ENCODE measurements around the gene CA6. TPM values are rescaled to one million over a fixed set of nuclear protein-coding genes. Genes with fewer than 3 reads are reported as not detected.
A peak's percentile ranks its signal among the peaks of the same experiment; 100 is the strongest.

CA6 gene
- total RNA-seq, 1 experiment from 2014 or later = not detected

DNA sequence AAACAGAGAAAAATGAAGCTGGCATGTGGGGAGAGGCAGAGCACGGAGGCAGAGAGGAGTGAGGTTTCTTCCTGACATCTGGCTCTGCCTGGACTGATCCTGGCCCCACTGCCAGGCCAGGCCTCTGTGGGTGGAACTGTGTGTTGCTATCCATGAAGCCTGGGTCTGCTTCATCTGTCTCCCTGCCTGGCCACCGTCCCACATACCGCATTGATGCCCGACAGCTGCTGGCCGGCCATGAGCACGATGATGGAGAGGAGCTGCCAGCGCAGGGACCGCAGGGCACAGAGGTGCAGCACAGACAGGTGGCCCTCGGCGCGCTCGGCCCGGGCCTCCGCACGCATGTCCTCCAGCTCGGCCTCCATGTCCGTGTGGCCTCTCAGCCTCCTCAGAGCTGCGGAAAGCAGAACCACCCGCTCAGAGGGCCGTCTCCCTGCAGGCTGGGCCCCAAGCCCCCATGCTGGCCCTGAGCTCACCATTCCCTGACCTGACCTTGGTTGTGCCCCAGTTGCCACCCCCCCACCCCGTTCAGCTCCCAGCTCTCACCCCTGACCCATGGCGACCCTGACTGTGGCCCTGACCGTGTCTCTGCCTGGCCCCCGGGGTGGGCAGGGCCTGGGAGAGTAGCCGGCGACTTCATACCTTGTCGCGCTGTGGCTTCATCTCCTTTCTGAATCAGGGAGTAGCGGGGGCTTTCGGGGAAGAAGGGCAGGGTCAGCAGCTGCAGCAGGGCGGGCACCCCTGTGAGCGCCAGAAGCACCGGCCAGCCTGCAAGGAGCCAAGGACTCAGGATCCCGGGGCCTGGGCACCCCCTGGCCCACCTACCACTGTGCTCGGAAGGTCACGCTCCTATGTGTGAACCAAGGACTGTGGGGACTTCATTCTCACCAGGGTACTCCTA is 69.1 kb downstream of the CA6 start:
- H3K27ac Mint-ChIP-seq = peak overlapping the region in 1 of 3 experiments; percentile 83; a peak in 2 of 7 replicates
- no peaks in the 10 kb centered on the region for H3K4me1 ChIP-seq (ENCODE audit: insufficient read depth, low read length)
- no CpG with 5 or more reads among the region's 36 CpGs for WGBS (ENCODE audit: extremely low coverage, insufficient read length, low lambda C conversion rate)
- no peak overlapping the region for H3K4me3 Mint-ChIP-seq
- H2AFZ ChIP-seq (ENCODE audit: low read length) = no peak overlapping the region
- TF ChIP-seq, protein P1, sequence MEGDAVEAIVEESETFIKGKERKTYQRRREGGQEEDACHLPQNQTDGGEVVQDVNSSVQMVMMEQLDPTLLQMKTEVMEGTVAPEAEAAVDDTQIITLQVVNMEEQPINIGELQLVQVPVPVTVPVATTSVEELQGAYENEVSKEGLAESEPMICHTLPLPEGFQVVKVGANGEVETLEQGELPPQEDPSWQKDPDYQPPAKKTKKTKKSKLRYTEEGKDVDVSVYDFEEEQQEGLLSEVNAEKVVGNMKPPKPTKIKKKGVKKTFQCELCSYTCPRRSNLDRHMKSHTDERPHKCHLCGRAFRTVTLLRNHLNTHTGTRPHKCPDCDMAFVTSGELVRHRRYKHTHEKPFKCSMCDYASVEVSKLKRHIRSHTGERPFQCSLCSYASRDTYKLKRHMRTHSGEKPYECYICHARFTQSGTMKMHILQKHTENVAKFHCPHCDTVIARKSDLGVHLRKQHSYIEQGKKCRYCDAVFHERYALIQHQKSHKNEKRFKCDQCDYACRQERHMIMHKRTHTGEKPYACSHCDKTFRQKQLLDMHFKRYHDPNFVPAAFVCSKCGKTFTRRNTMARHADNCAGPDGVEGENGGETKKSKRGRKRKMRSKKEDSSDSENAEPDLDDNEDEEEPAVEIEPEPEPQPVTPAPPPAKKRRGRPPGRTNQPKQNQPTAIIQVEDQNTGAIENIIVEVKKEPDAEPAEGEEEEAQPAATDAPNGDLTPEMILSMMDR (conservative IDR thresholded peaks at IDR 0.05) = no peak
- H4K91ac ChIP-seq (ENCODE audit: insufficient read length, low read depth, low read length) = no peak overlapping the region
- no peak overlapping the region for H3K18ac ChIP-seq (ENCODE audit: insufficient read length, low read depth, low read length)
- H3T11ph ChIP-seq (ENCODE audit: low read length) = no peak overlapping the region
- no peak overlapping the region for H2BK120ac ChIP-seq (ENCODE audit: low read depth, low read length, poor library complexity, severe bottlenecking)
- no peak overlapping the region for H4K5ac ChIP-seq (ENCODE audit: insufficient read length, low read depth, low read length)
- H3K9ac ChIP-seq (ENCODE audit: extremely low read depth, insufficient read length, low read length) = no peak overlapping the region
- no peaks in the 10 kb centered on the region for H3K36me3 Mint-ChIP-seq (ENCODE audit: insufficient read depth in 1 of 3, low read depth in 3 of 3)
- H3K14ac ChIP-seq (ENCODE audit: insufficient read depth, low read length) = no peak overlapping the region
- H2BK5ac ChIP-seq (ENCODE audit: insufficient read length, low read length) = no peak overlapping the region
- no peak overlapping the region for H3K4ac ChIP-seq (ENCODE audit: low read depth, low read length)
- H3K27me3 Mint-ChIP-seq (ENCODE audit: low read depth) = peaks cover 1% of the 10 kb centered on the region
- H3K23me2 ChIP-seq (ENCODE audit: insufficient read length, low read depth, low read length, poor library complexity, severe bottlenecking) = no peaks in the 10 kb centered on the region
- H3K9me3 Mint-ChIP-seq = no peaks in the 10 kb centered on the region; a peak in 1 of 5 replicates
- H2BK12ac ChIP-seq (ENCODE audit: insufficient read length, low read depth, low read length) = no peak overlapping the region
- no peak overlapping the region for H3K23ac ChIP-seq (ENCODE audit: insufficient read length, low read depth, low read length)
- no peak for DNase-seq
- no peaks in the 10 kb centered on the region for H3K9me3 ChIP-seq (ENCODE audit: control insufficient read depth, low read depth, low read length)
- H4K20me1 ChIP-seq (ENCODE audit: control insufficient read depth, insufficient read depth, insufficient read length) = no peaks in the 10 kb centered on the region
- no peak overlapping the region for H2BK15ac ChIP-seq (ENCODE audit: low read depth, low read length)
- H4K8ac ChIP-seq (replicated peaks; ENCODE audit: insufficient read length, low read depth, low read length) = no peak overlapping the region
- H3K4me1 Mint-ChIP-seq = peaks cover 6 to 17% of the 10 kb centered on the region in 2 experiments; a peak in 3 of 4 replicates
- H2BK20ac ChIP-seq (ENCODE audit: low read depth, low read length, poor library complexity, severe bottlenecking) = no peak overlapping the region
- H3K56ac ChIP-seq (ENCODE audit: insufficient read length, low read depth, low read length) = no peak overlapping the region
- no peak overlapping the region for H3K27ac ChIP-seq (ENCODE audit: insufficient read length, low read depth, low read length)
- H3K79me2 ChIP-seq (ENCODE audit: insufficient read depth, low read length) = no peaks in the 10 kb centered on the region
- H3K79me1 ChIP-seq (ENCODE audit: insufficient read depth, low read depth, low read length, poor library complexity, severe bottlenecking) = no peaks in the 10 kb centered on the region
- H3K27me3 ChIP-seq (ENCODE audit: insufficient read depth, low read length) = no peaks in the 10 kb centered on the region
- no peak overlapping the region for H3K4me2 ChIP-seq (ENCODE audit: insufficient read depth, insufficient read length, low read length)
- no peak overlapping the region for H2AK5ac ChIP-seq (ENCODE audit: insufficient read length, low read length)

Measured in H9 (cell line).